HG03354 (cell line): ENCODE data around the gene TRAF4.
A peak's percentile ranks its signal among the peaks of the same experiment; 100 is the strongest.
"Not testable (repeated sequence)": the region's sequence is repeated elsewhere in the genome, so short reads cannot be mapped to it uniquely, and the experiment has no call there.

Experiments
- ATAC-seq: cut with Tn5 transposase; IDR thresholded peaks from one replicate; pipeline ENCODE4 v1.9.1; 2021; ENCODE audit warnings: mild to moderate bottlenecking; ENCODE audit not compliant: unreplicated experiment, poor library complexity, severe bottlenecking

TRAF4 gene

GRCh38 chr17:28726627-28727491 is 17.0 kb upstream of the TRAF4 start:
- peak; percentile 43 for ATAC-seq

- ATAC-seq = peak; percentile 42
Measured at GRCh38 chr17:28728364-28729200, 15.2 kb upstream of the TRAF4 start, which contains the start of gene NEK8. NEK8 (plus strand) TSS chr17:28728788; CDS start chr17:28728814, 26 bp downstream.

- ATAC-seq = no peak
Measured at GRCh38 chr17:28729950-28730330, 13.9 kb upstream of the TRAF4 start.

GRCh38 chr17:28733346-28733745 is 10.5 kb upstream of the TRAF4 start:
- no peak for ATAC-seq

- no peak for ATAC-seq
Measured at GRCh38 chr17:28734712-28735241, 9.0 kb upstream of the TRAF4 start.

- no peak for ATAC-seq
Measured at GRCh38 chr17:28735242-28735722, 8.5 kb upstream of the TRAF4 start.

- not testable (repeated sequence) for ATAC-seq
Measured at GRCh38 chr17:28735913-28736769, 7.7 kb upstream of the TRAF4 start.

- ATAC-seq = no peak
Measured at GRCh38 chr17:28737316-28737715, 6.5 kb upstream of the TRAF4 start.

GRCh38 chr17:28737770-28738679 is 5.8 kb upstream of the TRAF4 start:
- peak; percentile 69 for ATAC-seq

GRCh38 chr17:28738680-28739384 is 5.0 kb upstream of the TRAF4 start:
- peak; percentile 30 for ATAC-seq

GRCh38 chr17:28740406-28741357 is 3.1 kb upstream of the TRAF4 start:
- no peak for ATAC-seq

GRCh38 chr17:28741358-28742349 is 2.2 kb upstream of the TRAF4 start:
- ATAC-seq = no peak

- ATAC-seq = peak; percentile 36
Measured at GRCh38 chr17:28744104-28744971, 527 bp downstream of the TRAF4 start.

- ATAC-seq = no peak
Measured at GRCh38 chr17:28744972-28745785, 1.4 kb downstream of the TRAF4 start.
